H1 (cell line): ENCODE results near the gene MAFF. TPM values are rescaled to one million over a fixed set of nuclear protein-coding genes. Genes with fewer than 3 reads are reported as not detected.

ENCODE experiments used
- ASH2L ChIP-seq: fragments of 200-600, 300-600 bp; sonication (generic); IDR thresholded peaks from one replicate; pipeline ENCODE4 v1.7.1; 2017; ENCODE audit warnings: low read length
- CBX5 ChIP-seq: fragments of 300-800, 300-1000 bp; sonication (generic); IDR thresholded peaks from 2 replicates; pipeline ENCODE4 v1.7.1; 2016; ENCODE audit warnings: antibody characterized with exemption, low read length, low read depth
- CTBP2 ChIP-seq: IDR thresholded peaks from 2 replicates; pipeline ENCODE4 v1.7.0; 2011; ENCODE audit warnings: borderline replicate concordance, mild to moderate bottlenecking, moderate library complexity, mixed read lengths, low read length; ENCODE audit not compliant: insufficient read depth, insufficient read length
- FOSL1 ChIP-seq: IDR thresholded peaks from 2 replicates; pipeline ENCODE4 v1.6.1; 2011; ENCODE audit warnings: mild to moderate bottlenecking, low read depth, low read length, moderate library complexity; ENCODE audit not compliant: insufficient read depth
- NANOG ChIP-seq: IDR thresholded peaks from 2 replicates; pipeline ENCODE4 v1.6.1; 2011; ENCODE audit warnings: low read length, low read depth, mild to moderate bottlenecking, inconsistent platforms; ENCODE audit not compliant: insufficient read depth, poor library complexity, severe bottlenecking
- POU5F1 ChIP-seq: IDR thresholded peaks from 2 replicates; pipeline ENCODE4 v1.6.1; 2011; ENCODE audit warnings: low read depth, mild to moderate bottlenecking, low read length, moderate library complexity
- SIX5 ChIP-seq: IDR thresholded peaks from 2 replicates; pipeline ENCODE4 v1.6.1; 2011; ENCODE audit warnings: mild to moderate bottlenecking, low read depth, low read length
- SP2 ChIP-seq: IDR thresholded peaks from 2 replicates; pipeline ENCODE4 v1.6.1; 2012; ENCODE audit warnings: mild to moderate bottlenecking, low read length, inconsistent platforms
- TAF7 ChIP-seq: optimal IDR thresholded peaks from 2 replicates; pipeline ENCODE3; 2011; ENCODE audit warnings: low read depth, mild to moderate bottlenecking, inconsistent platforms, low read length, moderate library complexity, borderline replicate concordance
- polyA plus RNA-seq, 7 experiments: library from polyadenylated mRNA; depleted of rRNA in 3 of 7; stranded (reverse) in 5 of 7; unstranded in 2 of 7; fragments of >200 nt in 5 of 7; fragments of 200-250 nt in 2 of 7; gene quantifications; 1 replicate in 5 of 7; 2 replicates in 1 of 7; 4 replicates in 1 of 7; pipeline versions ENCODE4 v1.2.1 to v1.2.3, GENCODE V29; 2011 to 2013; ENCODE audit warnings: missing spikeins in 2 of 7, mixed read lengths in 2 of 7
- total RNA-seq: library from RNA; stranded (reverse); fragmentation: NEBNext Ultra II Directional; extraction: Animal tissue kit (Norgen Biotek cat#: 25700); gene quantifications from 2 replicates; pipeline ENCODE4 v1.2.1, GENCODE V29; 2021
- TF ChIP-seq, protein P1 (sequence below): IDR thresholded peaks from 2 replicates; pipeline ENCODE4 v1.6.1; 2011; ENCODE audit warnings: low read depth, mild to moderate bottlenecking, low read length; ENCODE audit not compliant: insufficient read depth

The MAFF gene
- total and polyA plus RNA-seq, 2 of the 8 experiments (the other 6 are each of a cell fraction or from before 2014, with no cell fraction given): 1.5 to 6.3 TPM

DNA sequence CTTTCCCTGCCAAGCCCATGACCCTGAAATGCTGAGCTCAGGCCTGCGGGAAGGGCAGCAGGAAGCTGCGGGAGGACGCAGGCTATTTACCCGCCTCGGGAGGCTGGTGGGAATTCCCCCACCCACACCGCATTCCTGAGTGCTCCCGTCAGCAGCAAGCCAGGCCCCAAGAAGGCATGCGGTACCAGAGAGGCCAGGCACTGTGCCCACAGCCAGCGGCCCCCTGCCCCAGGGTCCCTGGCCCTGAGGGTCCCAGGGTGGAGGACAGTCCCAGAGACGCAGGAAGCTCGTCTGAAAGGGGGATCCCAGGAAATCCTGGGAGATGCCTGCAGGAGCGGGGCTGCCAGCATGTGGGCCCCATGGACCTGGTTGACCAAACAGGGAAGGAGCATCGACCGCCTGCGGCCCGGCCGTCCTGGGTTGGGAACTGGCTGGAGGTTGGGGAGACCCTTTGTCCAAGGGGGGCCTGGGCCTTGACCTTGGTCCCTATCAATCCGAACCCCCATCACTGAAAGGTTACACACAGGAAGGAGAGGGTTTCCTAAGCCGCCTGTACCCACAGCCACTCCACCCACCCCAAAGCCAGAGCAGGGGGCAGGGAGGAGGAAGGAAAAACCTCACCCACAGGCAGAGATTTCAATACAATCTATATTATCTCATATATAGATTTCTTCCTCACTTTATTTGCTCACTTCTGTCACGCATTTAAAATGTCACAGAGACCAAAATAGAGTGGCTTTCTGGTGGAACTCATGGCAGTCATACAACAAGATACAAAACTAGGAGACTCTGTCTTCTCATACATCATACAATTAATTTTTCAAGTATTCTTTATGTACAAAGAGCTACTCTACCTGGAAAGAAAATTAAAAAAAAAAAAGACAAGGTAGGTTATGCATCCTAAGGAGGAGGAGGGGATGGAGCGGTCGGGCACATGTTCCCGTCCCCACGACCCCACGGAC is 17.1 kb downstream of the MAFF start (continued):
- TF ChIP-seq POU5F1 (no peak), CBX5 (no peak), ASH2L (no peak), SIX5 (no peak), NANOG (no peak), TAF7 (peak; percentile 47), SP2 (no peak), FOSL1 (no peak), CTBP2 (no peak)
- TF ChIP-seq, protein P1, sequence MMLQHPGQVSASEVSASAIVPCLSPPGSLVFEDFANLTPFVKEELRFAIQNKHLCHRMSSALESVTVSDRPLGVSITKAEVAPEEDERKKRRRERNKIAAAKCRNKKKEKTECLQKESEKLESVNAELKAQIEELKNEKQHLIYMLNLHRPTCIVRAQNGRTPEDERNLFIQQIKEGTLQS: peak; percentile 58; the same call in 1 of the 2 replicates
